Endothelial cell of umbilical vein (primary cell): Measurements from ENCODE around the gene HPS3. TPM values are rescaled to one million over a fixed set of nuclear protein-coding genes. Genes with fewer than 3 reads are reported as not detected.
"Not testable (repeated sequence)": the region's sequence is repeated elsewhere in the genome, so short reads cannot be mapped to it uniquely, and the experiment has no call there.

Experiments used
- BruUV-seq: library from RNA; stranded (reverse); fragments of 400-500 nt; replicated peaks from 2 replicates; lab custom pipeline; 2021; lab: Mats Ljungman, UMichigan
- CTCF ChIA-PET: fragments of 300-600, 350-600 bp; sonication (Branson Sonifier 250); formaldehyde crosslinking; loops from one replicate; lab custom pipeline; 2021; ENCODE audit warnings: antibody characterized with exemption, inconsistent platforms; lab: Charles Lee
- POLR2A ChIA-PET: fragments of 300-600, 350-600 bp; sonication (Branson Sonifier 250); formaldehyde crosslinking; loops from one replicate; lab custom pipeline; 2021; ENCODE audit warnings: antibody characterized with exemption, inconsistent platforms; lab: Charles Lee
- DNase-seq: peaks from one replicate; pipeline ENCODE4 v3.0.0-alpha.2; 2011; ENCODE audit warnings: low read depth, low spot score
- FAIRE-seq: peaks from 2 replicates; lab custom pipeline; 2011; peaks lifted over from hg19 to GRCh38; lab: Jason Lieb, UNC
- H2AFZ ChIP-seq: 2 replicates; pipeline ENCODE4 v1.6.0; 2012; ENCODE audit warnings: low read depth, low read length, control low read depth, inconsistent platforms
- H3K27ac ChIP-seq: 2 replicates; pipeline ENCODE4 v1.5.1; 2011; ENCODE audit warnings: low read depth, mild to moderate bottlenecking, control low read depth, low read length, moderate library complexity; ENCODE audit not compliant: insufficient read depth
- H3K27me3 ChIP-seq, 2 experiments: 2 replicates each; pipeline versions ENCODE4 v1.6.0 to v1.6.1; 2011; ENCODE audit warnings: low read length in 2 of 2, mixed read lengths in 1 of 2; ENCODE audit not compliant: control insufficient read depth in 2 of 2, insufficient read depth in 2 of 2
- H3K36me3 ChIP-seq, 2 experiments: 2 replicates in 1 of 2; 3 replicates in 1 of 2; pipeline ENCODE4 v1.5.1; 2011; ENCODE audit warnings: low read length in 2 of 2, mild to moderate bottlenecking in 1 of 2, moderate library complexity in 1 of 2; ENCODE audit not compliant: control insufficient read depth in 2 of 2, insufficient read depth in 2 of 2; ENCODE audit errors: extremely low read depth in 1 of 2
- H3K4me1 ChIP-seq: 3 replicates; pipeline ENCODE4 v1.5.1; 2011; ENCODE audit warnings: mild to moderate bottlenecking, low read length; ENCODE audit not compliant: control insufficient read depth, insufficient read depth; ENCODE audit errors: extremely low read depth
- H3K4me2 ChIP-seq: 2 replicates; pipeline ENCODE4 v1.6.1; 2011; ENCODE audit warnings: low read length, control low read depth, mixed read lengths; ENCODE audit not compliant: insufficient read depth
- H3K4me3 ChIP-seq, 3 experiments: fragments of 200-600 bp in 1 of 3; sonication (generic), shearing (Covaris generic) in 1 of 3; replicated peaks in 1 of 3; 2 replicates each; pipeline ENCODE4 v1.5.1; 2011 to 2016; ENCODE audit warnings: control low read depth in 3 of 3, low read length in 3 of 3, mild to moderate bottlenecking in 2 of 3, inconsistent platforms in 1 of 3, low read depth in 1 of 3, moderate library complexity in 1 of 3; ENCODE audit not compliant: insufficient read depth in 1 of 3
- H3K79me2 ChIP-seq: 2 replicates; pipeline ENCODE4 v1.6.0; 2012; ENCODE audit warnings: low read length, inconsistent platforms; ENCODE audit not compliant: control insufficient read depth, insufficient read depth
- H3K9ac ChIP-seq: replicated peaks from 2 replicates; pipeline ENCODE3; 2011; ENCODE audit warnings: low read length, control low read depth; ENCODE audit not compliant: insufficient read depth; ENCODE audit errors: extremely low read depth
- H3K9me1 ChIP-seq: replicated peaks from 3 replicates; pipeline ENCODE4 v1.6.0; 2011; ENCODE audit warnings: mild to moderate bottlenecking, low read length; ENCODE audit not compliant: control insufficient read depth, insufficient read depth; ENCODE audit errors: extremely low read depth
- H3K9me3 ChIP-seq: replicated peaks from 2 replicates; pipeline ENCODE4 v1.5.1; 2012; ENCODE audit warnings: low read length, inconsistent platforms; ENCODE audit not compliant: control insufficient read depth, insufficient read depth
- H4K20me1 ChIP-seq: replicated peaks from 2 replicates; pipeline ENCODE3; 2011; ENCODE audit warnings: mild to moderate bottlenecking, low read length; ENCODE audit not compliant: control insufficient read depth, insufficient read depth; ENCODE audit errors: extremely low read depth
- CTCF ChIP-seq, 2 donors: IDR thresholded peaks; 1 replicate in 1 of 2; 2 replicates in 1 of 2; pipeline ENCODE4 v1.5.1; 2011; ENCODE audit warnings: low read length in 2 of 2, mild to moderate bottlenecking in 2 of 2, moderate library complexity in 2 of 2, control low read depth in 1 of 2, inconsistent platforms in 1 of 2, low read depth in 1 of 2; ENCODE audit not compliant: insufficient read depth in 1 of 2; ENCODE audit errors: extremely low read depth in 1 of 2
- EZH2 ChIP-seq: IDR thresholded peaks from 2 replicates; pipeline ENCODE4 v1.6.1; 2012; ENCODE audit warnings: borderline replicate concordance, low read depth, mild to moderate bottlenecking, moderate library complexity, low read length, inconsistent platforms; ENCODE audit not compliant: severe bottlenecking
- FOS ChIP-seq: IDR thresholded peaks from 2 replicates; pipeline ENCODE4 v1.6.1; 2011; ENCODE audit warnings: mild to moderate bottlenecking, low read length, moderate library complexity, borderline replicate concordance; ENCODE audit not compliant: insufficient read depth
- GATA2 ChIP-seq: IDR thresholded peaks from 2 replicates; pipeline ENCODE4 v1.7.0; 2011; ENCODE audit warnings: low read depth, mild to moderate bottlenecking, moderate library complexity, mixed read lengths, low read length; ENCODE audit not compliant: insufficient read length, insufficient read depth
- JUN ChIP-seq: IDR thresholded peaks from 2 replicates; pipeline ENCODE4 v1.6.1; 2011; ENCODE audit warnings: borderline replicate concordance, low read depth; ENCODE audit not compliant: insufficient read length, insufficient read depth
- MYC ChIP-seq: IDR thresholded peaks from one replicate; pipeline ENCODE4 v1.6.1; 2011; ENCODE audit warnings: mild to moderate bottlenecking, low read depth, low read length
- POLR2A ChIP-seq: IDR thresholded peaks from 2 replicates; pipeline ENCODE4 v1.6.1; 2012; ENCODE audit warnings: low read depth, mild to moderate bottlenecking, control low read depth, low read length
- POLR2AphosphoS5 ChIP-seq: IDR thresholded peaks from 2 replicates; pipeline ENCODE4 v1.6.1; 2012; ENCODE audit warnings: low read depth, mild to moderate bottlenecking, control low read depth, low read length, moderate library complexity; ENCODE audit not compliant: insufficient read depth
- dilution Hi-C: fragments of 300-500 bp; cut with MboI; formaldehyde crosslinking; loops from one replicate; pipeline ENCODE4 v1.15.0; 2019; ENCODE audit warnings: low sequenced_read_pairs; ENCODE audit not compliant: extremely low pct_ligation_motif_present
- intact Hi-C: fragments of 100-400 bp; cut with micrococcal nuclease; formaldehyde crosslinking; loops from one replicate; pipeline ENCODE4 v1.10.0; 2022
- polyA plus RNA-seq, 4 experiments: library from polyadenylated mRNA; depleted of rRNA in 3 of 4; stranded (reverse) in 3 of 4; unstranded in 1 of 4; fragments of >200 nt; gene quantifications; 2 replicates each; pipeline versions ENCODE4 v1.2.1 to v1.2.3, GENCODE V29; 2011 to 2012; ENCODE audit warnings: missing spikeins in 1 of 4
- total RNA-seq: library from RNA; stranded (reverse); gene quantifications from 2 replicates; pipeline ENCODE4 v1.2.3, GENCODE V29; 2021
- TF ChIP-seq, protein P1 (sequence below): IDR thresholded peaks from 2 replicates; pipeline ENCODE4 v1.6.1; 2011; ENCODE audit not compliant: insufficient read depth, insufficient read length

HPS3 gene
- total and polyA plus RNA-seq, 2 donors (not counting 3 experiments of a cell fraction or from before 2014, with no cell fraction given) = 8.8 to 16.1 TPM

DNA sequence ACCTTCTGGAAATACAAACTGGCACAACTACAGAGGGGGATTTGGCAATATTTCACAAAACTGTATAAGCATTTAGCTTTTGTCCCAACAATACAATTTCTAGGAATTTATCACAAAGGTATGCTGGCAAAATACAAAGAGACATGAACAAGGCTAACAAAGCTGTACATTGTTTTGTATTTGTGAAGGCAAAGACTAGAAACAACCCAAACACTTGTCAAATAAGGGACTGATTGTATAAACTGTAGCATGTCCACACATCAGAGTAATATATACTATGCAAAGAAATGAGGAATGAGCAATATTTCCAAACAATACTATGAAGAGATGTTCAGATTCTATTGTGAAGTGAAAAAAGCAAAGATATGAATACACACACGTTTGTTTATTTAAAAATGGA, 65.8 kb downstream of the HPS3 start:
- H2AFZ ChIP-seq = no peak overlapping the region
- H3K9ac ChIP-seq = no peak overlapping the region
- intact Hi-C loops = no loop called here
- H3K79me2 ChIP-seq = no peaks in the 10 kb centered on the region
- ChIA-PET POLR2A (no interaction called here), CTCF (interaction anchor here (0.9 kb wide), 1 partner anchor 11 kb away, joined by 3 read pairs; no protein-coding TSS in a partner anchor)
- BruUV-seq = no TSS peak
- H3K36me3 ChIP-seq = no peaks in the 10 kb centered on the region
- H3K27ac ChIP-seq = no peak overlapping the region
- DNase-seq = no peak
- no peak overlapping the region for H3K4me2 ChIP-seq
- peaks cover 0 to 2% of the 10 kb centered on the region in 2 experiments for H3K27me3 ChIP-seq
- H3K9me3 ChIP-seq = no peaks in the 10 kb centered on the region
- TF ChIP-seq FOS (no peak), POLR2AphosphoS5 (no peak), POLR2A (no peak), JUN (no peak), MYC (no peak), GATA2 (no peak), CTCF (IDR thresholded peaks at IDR 0.05; ENCODE audit: extremely low read depth in 1 of 2, insufficient read depth in 1 of 2, low read depth in 1 of 2, low read length in 2 of 2) (no peak), EZH2 (no peak)
- TF ChIP-seq, protein P1, sequence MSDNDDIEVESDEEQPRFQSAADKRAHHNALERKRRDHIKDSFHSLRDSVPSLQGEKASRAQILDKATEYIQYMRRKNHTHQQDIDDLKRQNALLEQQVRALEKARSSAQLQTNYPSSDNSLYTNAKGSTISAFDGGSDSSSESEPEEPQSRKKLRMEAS = no peak
- dilution Hi-C loops = no loop called here
- H4K20me1 ChIP-seq = no peaks in the 10 kb centered on the region
- FAIRE-seq = no peak
- peaks cover 8% of the 10 kb centered on the region for H3K4me1 ChIP-seq
- H3K9me1 ChIP-seq = no peaks in the 10 kb centered on the region
- no peak overlapping the region for H3K4me3 ChIP-seq

DNA sequence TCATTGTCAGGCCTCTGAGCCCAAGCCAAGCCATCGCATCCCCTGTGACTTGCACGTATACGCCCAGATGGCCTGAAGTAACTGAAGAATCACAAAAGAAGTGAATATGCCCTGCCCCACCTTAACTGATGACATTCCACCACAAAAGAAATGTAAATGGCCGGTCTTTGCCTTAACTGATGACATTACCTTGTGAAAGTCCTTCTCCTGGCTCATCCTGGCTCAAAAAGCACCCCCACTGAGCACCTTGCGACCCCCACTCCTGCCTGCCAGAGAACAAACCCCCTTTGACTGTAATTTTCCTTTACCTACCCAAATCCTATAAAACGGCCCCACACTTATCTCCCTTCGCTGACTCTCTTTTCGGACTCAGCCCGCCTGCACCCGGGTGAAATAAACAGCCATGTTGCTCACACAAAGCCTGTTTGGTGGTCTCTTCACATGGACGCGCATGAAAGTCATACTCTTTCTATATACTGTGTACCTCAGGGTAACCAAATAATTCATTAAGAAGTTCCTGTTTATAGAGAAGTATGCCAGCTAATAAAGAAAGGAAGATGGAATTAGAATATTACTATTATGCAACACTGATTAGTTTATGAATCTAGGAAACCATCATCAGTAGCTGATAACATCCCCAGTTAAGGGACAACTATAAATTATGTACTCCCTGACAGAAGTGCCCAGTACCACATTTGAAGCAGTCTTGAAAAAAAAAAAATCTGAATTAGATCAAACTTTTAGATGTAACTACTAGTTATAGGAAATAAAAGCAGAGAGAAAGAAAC, 67.6 kb downstream of the HPS3 start:
- dilution Hi-C loops, POLR2A ChIA-PET, H3K79me2 ChIP-seq, BruUV-seq, H3K4me2 ChIP-seq, H3K27ac ChIP-seq, CTCF ChIA-PET, H3K4me3 ChIP-seq, DNase-seq, H3K36me3 ChIP-seq, intact Hi-C loops, H3K9me3 ChIP-seq, H3K9me1 ChIP-seq, H2AFZ ChIP-seq, H3K9ac ChIP-seq, H4K20me1 ChIP-seq, H3K4me1 ChIP-seq, H3K27me3 ChIP-seq, FAIRE-seq: not testable (repeated sequence)
